Gastroesophageal sphincter (tissue), 4 donors: Measurements from ENCODE around the gene PSG4. TPM values are rescaled to one million over a fixed set of nuclear protein-coding genes. Genes with fewer than 3 reads are reported as not detected.
"Not testable (repeated sequence)": the region's sequence is repeated elsewhere in the genome, so short reads cannot be mapped to it uniquely, and the experiment has no call there.

Experiments used
- ATAC-seq: fragments of 150-250 bp; one replicate; pipeline ENCODE4 v1.9.1; 2016; ENCODE audit warnings: mild to moderate bottlenecking, moderate library complexity
- H3K27ac ChIP-seq, 4 donors: fragments of 200-600 bp; sonication (generic) in 3 of 4; 1 replicate in 3 of 4; 2 replicates in 1 of 4; pipeline ENCODE4 v1.5.1; 2016 to 2019
- H3K27me3 ChIP-seq: fragments of 200-600 bp; sonication (generic); one replicate; pipeline ENCODE4 v1.5.1; 2019
- H3K36me3 ChIP-seq, 2 donors: fragments of 200-600 bp; sonication (generic); one replicate each; pipeline ENCODE4 v1.5.1; 2019; ENCODE audit warnings: control low read depth in 1 of 2
- H3K4me1 ChIP-seq, 3 donors: fragments of 200-600 bp; sonication (generic); 1 replicate in 2 of 3; 2 replicates in 1 of 3; pipeline ENCODE4 v1.5.1; 2016 to 2019; ENCODE audit warnings: control low read depth in 2 of 3
- H3K4me3 ChIP-seq, 2 donors: fragments of 200-600 bp; sonication (generic); one replicate each; pipeline ENCODE4 v1.5.1; 2019; ENCODE audit warnings: mild to moderate bottlenecking in 1 of 2, moderate library complexity in 1 of 2
- H3K9me3 ChIP-seq, 3 donors: fragments of 200-600 bp; sonication (generic); one replicate each; pipeline ENCODE4 v1.5.1; 2017 to 2019; ENCODE audit warnings: control low read depth in 2 of 3
- WGBS, 2 donors: methylation state at CpG; one replicate each; pipeline ENCODE4 v1.1.5; 2018; ENCODE audit warnings: low coverage in 1 of 2; 5-methylcytosine and 5-hydroxymethylcytosine counted together
- total RNA-seq, 4 donors: library from RNA; depleted of rRNA; stranded (reverse); fragments of >200 nt; gene quantifications; one replicate each; pipeline ENCODE4 v1.1.0, GENCODE V29; 2016

The PSG4 gene
- total RNA-seq, 4 donors from 2014 or later: 0.20 TPM; not detected in 3

DNA sequence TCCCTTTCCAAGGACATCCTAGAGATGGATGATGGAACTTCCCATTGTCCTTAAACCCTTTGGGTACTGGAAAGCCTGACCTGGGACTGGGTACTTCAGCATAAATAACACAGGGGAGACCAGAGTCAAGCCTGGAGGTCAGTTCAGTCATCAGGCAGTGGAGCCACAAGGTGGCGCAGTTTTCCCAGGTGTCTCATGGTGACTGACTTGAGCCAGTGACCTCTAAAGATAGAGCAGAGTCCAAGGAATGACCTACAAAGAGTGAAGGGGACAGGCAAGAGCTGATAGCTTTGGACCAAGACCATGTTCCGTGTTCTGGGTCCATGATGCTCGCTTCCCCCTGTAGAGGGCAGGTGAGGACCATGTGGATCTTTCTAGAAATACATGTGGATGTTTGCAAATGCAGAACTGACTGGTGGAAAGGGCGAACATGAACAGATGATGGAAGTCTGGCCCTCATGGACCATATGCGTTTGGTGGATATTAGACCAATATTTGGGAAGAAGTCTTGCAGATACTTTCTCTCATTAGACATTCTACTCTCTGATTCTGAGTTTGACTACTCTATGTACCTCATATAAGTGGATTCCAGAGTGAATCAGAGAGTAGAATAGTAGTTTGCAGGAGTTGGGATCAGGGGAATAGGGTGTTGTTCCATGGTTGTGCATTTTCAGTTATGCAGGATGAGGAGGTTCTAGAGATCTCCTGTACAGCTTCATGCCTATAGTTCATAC is 6.6 kb downstream of the PSG4 start:
- not testable (repeated sequence) for H3K27ac ChIP-seq, ATAC-seq, H3K4me3 ChIP-seq, H3K36me3 ChIP-seq, H3K27me3 ChIP-seq, H3K9me3 ChIP-seq
- 45% methylated on average over 4 of the region's 5 CpGs; no CpG with 5 or more reads in 1 of the 2 donors for WGBS, 2 donors
- peaks cover 0 to 12% (median 0%) of the 10 kb centered on the region in 3 donors for H3K4me1 ChIP-seq

DNA sequence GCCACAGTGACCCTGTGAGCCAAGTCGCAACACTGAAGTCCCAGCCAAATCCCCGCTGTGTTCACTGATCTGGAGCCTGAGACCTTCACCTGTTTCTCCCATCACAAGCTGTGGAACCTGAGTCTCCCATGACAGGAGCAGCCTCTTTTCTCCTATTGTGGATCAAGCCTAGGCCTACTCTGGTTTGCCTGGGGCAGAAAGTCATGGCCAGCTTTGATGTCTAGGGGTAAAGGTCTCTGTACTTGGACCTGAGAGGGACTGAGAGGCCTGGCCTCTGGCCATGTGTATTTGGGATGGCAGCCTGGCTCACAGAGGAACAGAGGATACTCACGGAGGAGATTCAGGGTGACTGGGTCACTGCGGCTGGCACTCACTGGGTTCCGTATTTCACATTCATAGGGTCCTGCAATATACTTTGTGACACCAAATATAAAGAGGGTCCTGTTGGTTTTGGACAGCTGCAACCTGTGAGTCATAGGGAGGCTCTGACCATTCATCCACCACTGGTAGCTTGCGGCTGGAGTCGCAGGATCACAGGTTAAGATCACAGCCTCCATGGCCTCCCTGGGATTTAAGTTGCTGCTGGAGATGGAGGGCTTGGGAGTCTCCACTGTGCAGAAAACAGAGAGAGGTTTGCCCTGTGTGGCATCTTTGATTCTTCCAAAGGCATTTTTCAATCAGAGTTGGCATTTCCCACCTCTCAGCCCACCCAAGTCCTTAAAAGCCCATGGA is 7.6 kb downstream of the PSG4 start:
- not testable (repeated sequence) for ATAC-seq, H3K27me3 ChIP-seq, H3K36me3 ChIP-seq, H3K4me3 ChIP-seq, H3K9me3 ChIP-seq, H3K27ac ChIP-seq
- H3K4me1 ChIP-seq: peaks cover 0 to 12% (median 0%) of the 10 kb centered on the region in 3 donors
- WGBS, 2 donors: 50 to 100% methylated on average over 2 of the region's 7 CpGs

DNA sequence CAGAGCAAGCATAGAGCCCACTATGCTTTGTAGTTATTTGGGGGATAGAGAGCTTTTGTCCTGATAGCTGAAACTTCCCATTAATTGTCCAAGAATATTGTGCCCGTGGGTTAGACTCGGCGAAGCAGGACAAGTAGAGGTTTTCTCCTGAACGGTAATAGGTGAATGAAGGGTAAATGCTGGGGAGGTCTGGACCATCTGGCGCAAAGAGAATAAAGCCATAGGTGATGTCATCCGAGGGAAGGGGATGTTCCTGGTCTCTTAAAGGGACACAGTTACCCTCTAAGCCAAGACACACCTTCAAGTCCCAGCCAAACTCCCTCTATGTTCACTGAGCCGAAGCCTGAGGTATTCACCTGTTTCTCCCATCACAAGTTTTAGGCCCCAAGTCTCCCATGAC is 11.0 kb downstream of the PSG4 start:
- WGBS, 2 donors: 59 to 63% methylated on average over 1 to 7 of the region's 7 CpGs

DNA sequence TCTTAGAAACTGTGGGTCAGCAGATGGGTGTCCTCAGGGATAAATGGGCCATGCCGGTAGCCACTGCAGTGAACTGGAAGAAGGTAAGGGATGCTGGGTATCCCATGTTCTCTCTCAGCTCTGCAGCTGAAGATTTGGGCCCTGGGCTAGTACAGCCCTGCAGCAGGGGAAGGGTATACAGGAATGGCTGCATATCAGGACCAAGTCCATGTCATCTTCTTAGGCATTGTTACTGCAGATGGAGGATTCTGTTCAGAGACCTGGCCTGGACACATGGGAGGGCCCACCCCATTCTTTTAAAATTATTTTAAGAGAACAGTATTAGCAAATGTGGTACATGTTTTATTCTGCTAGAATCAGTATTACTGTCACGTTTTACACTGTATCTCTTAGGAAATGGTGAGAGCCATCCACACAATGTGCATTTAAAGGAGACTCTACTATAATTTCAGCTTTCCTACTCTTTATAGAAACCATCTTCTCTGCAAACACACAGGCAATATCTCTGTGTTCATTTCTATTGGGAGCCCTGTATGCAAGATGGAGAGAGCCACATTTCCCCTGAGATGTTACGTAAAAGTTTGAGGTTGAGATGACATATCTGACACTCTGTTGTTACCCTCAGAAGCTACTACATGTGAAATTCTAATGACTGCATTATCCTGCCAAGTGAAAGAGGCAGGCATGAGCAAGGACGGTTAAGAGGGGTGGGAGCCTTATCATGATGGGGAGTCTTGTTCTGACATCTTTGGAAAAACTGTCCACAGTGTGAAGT is 12.9 kb downstream of the PSG4 start:
- H3K27ac ChIP-seq, H3K4me3 ChIP-seq, H3K4me1 ChIP-seq, H3K27me3 ChIP-seq, H3K9me3 ChIP-seq, H3K36me3 ChIP-seq, ATAC-seq: not testable (repeated sequence)
- WGBS, 2 donors: 46 to 60% methylated on average over 2 to 3 of the region's 4 CpGs

More for the DNA sequence above, 11.0 kb downstream of the PSG4 start:
- H3K36me3 ChIP-seq, H3K4me1 ChIP-seq, ATAC-seq, H3K27me3 ChIP-seq, H3K9me3 ChIP-seq, H3K4me3 ChIP-seq, H3K27ac ChIP-seq: not testable (repeated sequence)

- H3K4me3 ChIP-seq, H3K9me3 ChIP-seq, H3K4me1 ChIP-seq, H3K36me3 ChIP-seq, H3K27ac ChIP-seq, H3K27me3 ChIP-seq, ATAC-seq: not testable (repeated sequence)
- 43 to 60% methylated on average over 3 to 9 of the region's 9 CpGs for WGBS, 2 donors
These were observed 17.3 kb downstream of the PSG4 start for GRCh38 chr19:43188092-43188491.

DNA sequence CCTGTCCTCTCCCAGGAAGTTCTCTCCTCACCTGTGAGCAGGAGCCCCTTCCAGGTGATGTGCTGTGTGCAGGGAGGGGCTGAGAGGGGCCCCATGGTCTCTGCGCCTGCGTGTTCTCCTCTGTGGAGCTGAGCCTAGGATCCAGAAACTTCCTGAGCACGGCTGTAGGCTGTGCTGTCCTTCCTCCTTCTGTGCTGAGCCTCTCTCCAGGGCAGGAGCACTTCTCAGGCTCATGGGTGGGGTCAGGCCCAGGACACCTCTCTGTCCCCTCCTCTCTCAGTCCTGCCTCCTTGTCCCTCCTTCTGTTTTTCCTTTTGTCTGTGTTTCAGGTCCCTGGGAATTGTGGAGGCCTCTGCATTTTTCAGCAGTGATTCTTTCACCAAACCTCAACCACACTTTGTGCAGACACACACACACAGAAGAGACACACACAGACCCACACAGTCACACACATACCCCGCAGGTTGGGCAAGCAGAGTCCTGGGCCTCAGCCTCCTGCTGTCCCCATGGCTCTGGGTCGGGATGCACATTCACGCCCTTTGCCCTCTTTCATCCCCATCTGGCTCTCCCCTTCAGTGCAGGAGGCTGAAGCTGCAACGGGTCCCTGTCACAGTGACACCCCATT is 19.0 kb downstream of the PSG4 start, which contains the start of gene PSG5:
Gene PSG5, minus strand, starts transcription at position 226 of the 625 bp plus-strand sequence. Its CDS starts 131 bp downstream, at position 95.
- not testable (repeated sequence) for H3K4me1 ChIP-seq, ATAC-seq, H3K36me3 ChIP-seq, H3K27ac ChIP-seq, H3K27me3 ChIP-seq, H3K4me3 ChIP-seq, H3K9me3 ChIP-seq
- WGBS, 2 donors: 67% methylated on average over 1 to 5 of the region's 7 CpGs

DNA sequence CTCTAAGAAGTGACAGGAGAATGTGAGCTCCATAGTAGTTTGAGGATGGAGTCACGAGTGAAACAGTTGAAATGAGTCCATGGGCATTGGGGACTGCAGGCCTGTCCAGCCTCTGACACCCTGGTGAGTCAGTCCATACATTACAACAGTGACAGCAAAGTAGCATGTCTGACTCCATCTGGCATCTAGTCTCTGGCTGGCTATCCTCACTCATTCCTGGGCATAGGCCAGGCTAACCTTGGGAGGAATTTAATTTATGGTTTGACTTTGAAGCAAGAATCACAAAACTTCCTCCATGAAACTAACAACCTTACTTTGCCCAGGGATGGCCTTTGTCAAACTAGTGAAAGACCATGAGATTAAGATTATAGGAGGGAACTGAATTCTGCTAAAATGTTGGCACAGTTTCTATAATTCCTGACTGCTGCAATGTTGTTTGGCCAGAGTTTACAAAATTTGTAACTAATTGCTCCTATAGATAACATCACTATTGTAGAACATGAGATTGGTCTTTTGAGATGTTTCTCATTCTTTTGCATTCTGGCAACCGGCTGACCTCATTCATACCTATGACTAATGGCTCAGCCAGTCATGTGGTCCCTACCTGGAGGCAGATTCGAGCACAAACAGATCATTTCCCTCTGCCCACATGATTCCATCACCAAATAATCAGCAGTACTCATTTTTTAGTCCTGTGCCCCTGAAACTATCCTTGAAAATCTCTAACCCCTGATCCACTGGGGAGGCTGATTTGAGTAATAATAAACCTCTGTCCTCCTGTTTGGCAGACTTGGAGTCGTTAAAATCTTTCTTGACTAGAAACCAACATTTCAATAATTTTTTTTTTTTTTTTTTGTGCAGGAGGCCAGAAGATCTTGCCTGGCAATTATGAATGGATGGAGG is 23.3 kb downstream of the PSG4 start:
- H3K4me3 ChIP-seq, H3K4me1 ChIP-seq, ATAC-seq, H3K9me3 ChIP-seq, H3K36me3 ChIP-seq, H3K27me3 ChIP-seq: not testable (repeated sequence)
- peak overlapping the region in 1 of 4 donors; percentile 43 for H3K27ac ChIP-seq
- 36 to 66% methylated on average over 3 of the region's 4 CpGs for WGBS, 2 donors

DNA sequence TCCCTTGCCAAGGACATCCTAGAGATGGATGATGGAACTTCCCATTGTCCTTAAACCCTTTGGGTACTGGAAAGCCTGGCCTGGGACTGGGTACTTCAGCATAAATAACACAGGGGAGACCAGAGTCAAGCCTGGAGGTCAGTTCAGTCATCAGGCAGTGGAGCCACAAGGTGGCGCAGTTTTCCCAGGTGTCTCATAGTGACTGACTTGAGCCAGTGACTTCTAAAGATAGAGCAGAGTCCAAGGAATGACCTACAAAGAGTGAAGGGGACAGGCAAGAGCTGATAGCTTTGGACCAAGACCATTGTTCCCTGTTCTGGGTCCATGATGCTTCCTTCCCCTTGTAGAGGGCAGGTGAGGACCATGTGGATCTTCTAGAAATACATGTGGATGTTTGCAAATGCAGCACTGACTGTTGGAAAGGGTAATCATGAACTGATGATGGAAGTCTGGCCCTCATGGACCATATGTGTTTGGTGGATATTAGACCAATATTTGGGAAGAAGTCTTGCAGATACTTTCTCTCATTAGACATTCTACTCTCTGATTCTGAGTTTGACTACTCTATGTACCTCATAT is 25.8 kb downstream of the PSG4 start:
- ATAC-seq: not testable (repeated sequence)

DNA sequence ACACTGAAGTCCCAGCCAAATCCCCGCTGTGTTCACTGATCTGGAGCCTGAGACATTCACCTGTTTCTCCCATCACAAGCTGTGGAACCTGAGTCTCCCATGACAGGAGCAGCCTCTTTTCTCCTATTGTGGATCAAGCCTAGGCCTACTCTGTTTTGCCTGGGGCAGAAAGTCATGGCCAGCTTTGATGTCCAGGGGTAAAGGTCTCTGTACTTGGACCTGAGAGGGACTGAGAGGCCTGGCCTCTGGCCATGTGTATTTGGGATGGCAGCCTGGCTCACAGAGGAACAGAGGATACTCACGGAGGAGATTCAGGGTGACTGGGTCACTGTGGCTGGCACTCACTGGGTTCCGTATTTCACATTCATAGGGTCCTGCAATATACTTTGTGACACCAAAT is 26.9 kb downstream of the PSG4 start:
- not testable (repeated sequence) for H3K4me1 ChIP-seq, H3K27ac ChIP-seq, ATAC-seq, H3K4me3 ChIP-seq, H3K36me3 ChIP-seq, H3K9me3 ChIP-seq, H3K27me3 ChIP-seq
- no CpG with 5 or more reads among the region's 3 CpGs for WGBS, 2 donors

More for the DNA sequence above, 25.8 kb downstream of the PSG4 start:
- WGBS, 2 donors: 50% methylated on average over 1 of the region's 1 CpG; no CpG with 5 or more reads in 1 of the 2 donors
- not testable (repeated sequence) for H3K4me3 ChIP-seq, H3K9me3 ChIP-seq, H3K36me3 ChIP-seq, H3K27ac ChIP-seq, H3K4me1 ChIP-seq, H3K27me3 ChIP-seq

DNA sequence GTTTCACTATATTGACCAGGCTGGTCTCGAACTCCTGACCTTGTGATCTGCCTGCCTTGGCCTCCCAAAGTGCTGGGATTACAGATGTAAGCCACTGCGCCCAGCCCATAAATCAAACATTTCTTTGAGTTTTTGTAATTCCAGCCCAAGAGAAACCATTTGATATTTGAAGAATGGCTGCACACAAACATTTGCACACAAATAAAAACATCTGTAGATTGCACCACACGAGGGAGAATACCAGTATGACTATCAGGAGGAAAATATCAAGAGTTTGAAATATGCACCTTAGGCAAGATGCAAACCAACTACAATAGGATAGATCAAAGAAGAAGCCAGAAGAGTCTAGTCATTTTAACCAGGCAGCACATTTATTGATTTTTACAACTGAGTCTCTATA is 39.5 kb downstream of the PSG4 start:
- H3K36me3 ChIP-seq, H3K27ac ChIP-seq, H3K4me1 ChIP-seq, H3K4me3 ChIP-seq, H3K9me3 ChIP-seq, ATAC-seq: not testable (repeated sequence)
- WGBS, 2 donors: 59 to 68% methylated on average over 3 of the region's 3 CpGs
- peaks cover 10% of the 10 kb centered on the region for H3K27me3 ChIP-seq

- not testable (repeated sequence) for H3K9me3 ChIP-seq, H3K4me1 ChIP-seq, H3K27ac ChIP-seq, ATAC-seq, H3K36me3 ChIP-seq, H3K4me3 ChIP-seq
- peaks cover 10% of the 10 kb centered on the region for H3K27me3 ChIP-seq
- 63 to 67% methylated on average over 1 to 3 of the region's 3 CpGs for WGBS, 2 donors
These were observed 42.3 kb downstream of the PSG4 start for GRCh38 chr19:43163135-43163534.

GRCh38 chr19:43162261-43162660 is 43.2 kb downstream of the PSG4 start:
- not testable (repeated sequence) for H3K4me1 ChIP-seq, H3K27ac ChIP-seq, H3K4me3 ChIP-seq, H3K9me3 ChIP-seq, H3K36me3 ChIP-seq, ATAC-seq
- WGBS, 2 donors: 29 to 50% methylated on average over 1 of the region's 2 CpGs
- peaks cover 10% of the 10 kb centered on the region for H3K27me3 ChIP-seq
